GM18502 (cell line): Measurements from ENCODE around the gene ARSI.

Source experiments
- ATAC-seq: cut with Tn5 transposase; IDR thresholded peaks from one replicate; pipeline ENCODE4 v1.9.1; 2021; ENCODE audit warnings: mild to moderate bottlenecking; ENCODE audit not compliant: unreplicated experiment, poor library complexity

Gene ARSI

GRCh38 chr5:150272531-150272930 lies 30.2 kb downstream of the ARSI start:
- ATAC-seq: no peak

GRCh38 chr5:150271923-150272322 lies 30.8 kb downstream of the ARSI start:
- ATAC-seq: no peak

- ATAC-seq: no peak
Observed at GRCh38 chr5:150271296-150271692, 31.4 kb downstream of the ARSI start.

GRCh38 chr5:150270541-150271295 lies 32.0 kb downstream of the ARSI start:
- ATAC-seq: no peak

- ATAC-seq: no peak
Observed at GRCh38 chr5:150266871-150267291, 35.8 kb downstream of the ARSI start.

- no peak for ATAC-seq
Observed at GRCh38 chr5:150265870-150266383, 36.8 kb downstream of the ARSI start.

- no peak for ATAC-seq
Observed at GRCh38 chr5:150264667-150265603, 37.8 kb downstream of the ARSI start.

- no peak for ATAC-seq
Observed at GRCh38 chr5:150263801-150264621, 38.7 kb downstream of the ARSI start.

GRCh38 chr5:150263375-150263775 lies 39.3 kb downstream of the ARSI start:
- ATAC-seq: no peak

GRCh38 chr5:150262502-150262901 lies 40.2 kb downstream of the ARSI start:
- no peak for ATAC-seq

- no peak for ATAC-seq
Observed at GRCh38 chr5:150261231-150261630, 41.5 kb downstream of the ARSI start.

GRCh38 chr5:150258130-150258529 lies 44.6 kb downstream of the ARSI start:
- no peak for ATAC-seq

- ATAC-seq: no peak
Observed at GRCh38 chr5:150257424-150257823, 45.3 kb downstream of the ARSI start.

- ATAC-seq: no peak
Observed at GRCh38 chr5:150256410-150257064, 46.2 kb downstream of the ARSI start.

- no peak for ATAC-seq
Observed at GRCh38 chr5:150255659-150256409, 46.9 kb downstream of the ARSI start.

GRCh38 chr5:150254774-150255173 lies 47.9 kb downstream of the ARSI start:
- ATAC-seq: no peak

GRCh38 chr5:150254363-150254762 lies 48.3 kb downstream of the ARSI start:
- ATAC-seq: no peak

- ATAC-seq: no peak
Observed at GRCh38 chr5:150253416-150254208, 49.1 kb downstream of the ARSI start.
